ENCODE results near the gene EGFR. TPM values are rescaled to one million over a fixed set of nuclear protein-coding genes. Genes with fewer than 3 reads are reported as not detected.

EGFR gene
- total RNA-seq, 2 experiments from 2014 or later: not detected

DNA sequence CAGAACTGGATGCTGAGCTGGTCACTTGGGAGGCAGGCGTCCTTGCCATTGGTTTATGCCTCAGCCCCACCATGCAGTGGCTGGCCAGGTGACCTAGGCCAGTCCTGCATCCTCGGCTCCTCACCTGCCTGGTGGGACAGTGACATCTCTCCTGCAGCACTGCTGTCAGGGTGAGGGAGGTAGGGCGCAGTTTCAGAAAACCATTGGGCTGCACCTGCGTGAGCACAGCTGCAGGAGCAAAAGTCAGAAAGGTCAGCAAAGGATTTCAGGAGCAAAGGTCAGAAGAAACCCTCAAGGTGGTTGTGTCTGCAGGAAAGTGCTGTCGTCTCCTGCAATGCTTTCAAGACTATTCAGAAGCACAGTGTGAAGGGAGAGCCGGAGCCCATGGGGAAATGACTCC lies 48.1 kb downstream of the EGFR start:
- H3K36me3 Mint-ChIP-seq: no peaks in the 10 kb centered on the region
- no peak overlapping the region for H3K4me3 Mint-ChIP-seq
- CTCF ChIA-PET: no interaction called here
- H3K9me3 Mint-ChIP-seq (ENCODE audit: low read depth): no peaks in the 10 kb centered on the region
- ATAC-seq: no peak
- H3K27ac Mint-ChIP-seq: no peak overlapping the region
- no peak for DNase-seq
- peaks cover 28% of the 10 kb centered on the region for H3K27me3 Mint-ChIP-seq
- no peaks in the 10 kb centered on the region for H3K4me1 Mint-ChIP-seq

DNA sequence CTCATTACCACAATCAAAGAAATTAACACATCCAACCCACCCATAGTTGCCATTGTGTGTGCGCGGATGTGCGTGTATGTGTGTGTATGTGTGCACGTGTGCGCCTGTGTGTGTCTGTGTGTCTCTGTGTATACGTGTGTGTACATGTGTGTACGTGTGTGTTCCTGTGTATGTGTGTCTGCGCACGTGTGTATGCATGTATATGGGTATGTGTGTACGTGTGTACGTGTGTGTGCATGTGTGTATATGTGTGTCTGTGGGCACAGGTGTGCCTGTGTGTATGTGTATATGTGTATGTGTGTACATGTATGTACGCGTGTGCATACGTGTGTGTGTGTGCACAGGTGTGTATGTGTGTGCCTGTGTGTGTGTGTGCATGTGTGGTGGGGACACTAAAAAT lies 48.9 kb downstream of the EGFR start:
- DNase-seq (no peak), ATAC-seq (no peak)
- Mint-ChIP-seq H3K27me3 (peaks cover 26% of the 10 kb centered on the region), H3K9me3 (ENCODE audit: low read depth) (no peaks in the 10 kb centered on the region), H3K36me3 (no peaks in the 10 kb centered on the region), H3K4me3 (no peak overlapping the region), H3K27ac (no peak overlapping the region), H3K4me1 (no peaks in the 10 kb centered on the region)
- CTCF ChIA-PET: no interaction called here

DNA sequence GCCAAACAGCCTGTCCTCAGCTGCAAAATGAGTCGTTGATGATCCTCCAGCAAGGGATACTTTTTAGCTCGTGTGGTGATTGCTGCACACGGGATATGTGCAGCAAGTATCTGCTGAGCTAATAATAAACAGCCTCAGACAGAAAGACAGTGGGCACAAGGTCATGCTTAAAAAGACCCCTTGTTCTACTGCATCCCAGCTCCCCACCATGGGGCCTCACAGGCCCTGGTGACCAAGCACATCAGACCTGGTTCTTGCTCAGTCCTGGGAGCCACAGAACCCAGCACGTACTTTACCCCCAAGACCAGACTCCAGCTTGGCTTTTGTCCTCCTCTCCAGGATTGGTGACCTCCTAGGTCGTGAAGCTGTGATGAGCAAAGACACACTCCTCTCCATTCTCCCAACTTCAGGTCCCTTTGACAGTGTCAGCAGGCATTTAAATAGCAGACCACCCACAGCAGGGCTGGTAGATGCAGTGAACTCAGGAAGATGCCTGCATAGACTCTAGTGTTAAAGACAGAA lies 50.5 kb downstream of the EGFR start:
- Mint-ChIP-seq H3K27me3 (peaks cover 24% of the 10 kb centered on the region), H3K4me3 (no peak overlapping the region), H3K27ac (no peak overlapping the region), H3K9me3 (ENCODE audit: low read depth) (no peaks in the 10 kb centered on the region), H3K36me3 (no peaks in the 10 kb centered on the region), H3K4me1 (peaks cover 12% of the 10 kb centered on the region)
- no peak for DNase-seq
- no peak for ATAC-seq
- CTCF ChIA-PET: no interaction called here

DNA sequence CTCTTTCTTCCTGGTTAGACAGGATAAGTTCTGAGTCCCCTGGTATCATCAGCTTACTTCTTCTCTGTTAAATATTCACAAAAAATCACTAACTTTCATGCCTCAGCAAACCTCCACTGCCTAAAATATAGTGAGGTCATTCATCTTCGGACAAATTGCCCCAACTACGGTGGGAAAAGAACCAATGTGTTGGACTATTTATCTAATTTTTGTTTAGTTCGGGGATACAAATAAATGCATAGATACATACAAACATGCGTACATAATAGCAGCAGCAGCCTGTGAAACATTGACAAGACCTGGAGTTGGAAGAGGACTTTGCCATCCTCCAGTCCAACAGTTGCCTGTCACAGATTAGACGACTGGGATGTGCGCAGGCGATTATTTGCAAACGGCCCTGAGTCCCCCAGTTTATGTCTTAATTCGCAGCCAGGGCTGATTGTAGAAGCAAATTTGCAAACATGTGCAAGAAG lies 51.5 kb downstream of the EGFR start:
- Mint-ChIP-seq H3K27me3 (peaks cover 22% of the 10 kb centered on the region), H3K36me3 (no peaks in the 10 kb centered on the region), H3K9me3 (ENCODE audit: low read depth) (no peaks in the 10 kb centered on the region), H3K4me1 (peaks cover 14% of the 10 kb centered on the region), H3K4me3 (no peak overlapping the region), H3K27ac (no peak overlapping the region)
- ATAC-seq (no peak), DNase-seq (no peak)
- CTCF ChIA-PET: no interaction called here

DNA sequence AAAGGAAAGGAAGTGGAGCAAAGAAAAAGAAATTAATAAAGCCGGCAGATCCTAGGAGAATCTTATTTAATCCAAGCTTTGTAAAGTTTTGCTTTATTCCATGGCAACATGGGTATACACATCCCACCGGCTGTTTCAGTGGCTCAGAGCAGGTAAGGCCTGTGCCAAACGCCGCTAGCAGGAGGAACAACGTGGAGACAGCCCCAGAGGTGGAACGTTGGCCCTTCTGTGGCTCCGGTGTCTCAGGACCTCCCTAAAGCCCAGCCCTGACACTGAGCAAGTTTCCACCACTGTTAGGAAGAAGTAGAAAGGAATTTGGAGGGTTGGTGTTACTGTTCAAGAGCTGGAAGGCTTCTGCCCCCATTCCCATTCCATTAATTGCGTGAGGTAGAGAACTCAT lies 52.0 kb downstream of the EGFR start:
- DNase-seq: no peak
- H3K27me3 Mint-ChIP-seq: peaks cover 22% of the 10 kb centered on the region
- CTCF ChIA-PET: no interaction called here
- no peaks in the 10 kb centered on the region for H3K36me3 Mint-ChIP-seq
- ATAC-seq: no peak
- peaks cover 14% of the 10 kb centered on the region for H3K4me1 Mint-ChIP-seq
- H3K9me3 Mint-ChIP-seq (ENCODE audit: low read depth): no peaks in the 10 kb centered on the region
- H3K27ac Mint-ChIP-seq: no peak overlapping the region
- H3K4me3 Mint-ChIP-seq: no peak overlapping the region

DNA sequence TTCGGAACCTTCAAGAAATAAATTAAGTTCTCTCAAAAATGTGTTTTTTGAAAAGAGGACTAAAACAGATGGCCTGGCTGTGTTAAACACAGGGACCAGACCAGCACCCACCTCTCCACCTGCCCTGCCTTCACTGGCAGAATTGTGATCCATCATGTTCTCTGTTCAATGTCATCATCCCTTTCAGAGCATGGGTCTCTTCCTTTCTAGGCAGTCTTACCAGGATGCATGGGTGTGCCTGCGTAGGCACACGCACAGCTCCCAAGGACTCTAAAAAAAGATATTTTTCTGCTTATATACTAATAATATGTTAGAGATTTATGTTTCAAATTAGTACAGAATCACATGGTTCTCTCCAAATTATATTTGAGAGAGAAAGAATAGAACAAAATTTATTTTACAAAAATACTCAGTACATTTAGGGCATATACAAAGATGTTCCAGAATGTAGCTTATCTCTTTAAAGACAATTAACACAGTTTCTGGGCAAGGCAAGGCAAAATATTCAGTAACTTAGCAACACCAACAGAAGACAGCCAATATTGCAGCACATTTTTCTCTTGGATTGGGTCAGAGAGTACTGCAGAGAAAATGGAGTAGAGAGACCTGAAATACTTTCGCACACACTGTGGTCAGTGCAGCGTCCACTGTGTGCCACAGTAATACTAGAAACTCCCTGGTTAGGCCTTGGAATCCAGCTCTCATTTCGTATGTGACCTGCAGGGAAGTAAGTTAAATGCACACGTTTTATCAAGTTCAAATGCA lies 52.8 kb downstream of the EGFR start:
- no peaks in the 10 kb centered on the region for H3K36me3 Mint-ChIP-seq
- no peak overlapping the region for H3K4me3 Mint-ChIP-seq
- peaks cover 14% of the 10 kb centered on the region for H3K4me1 Mint-ChIP-seq
- peaks cover 22% of the 10 kb centered on the region for H3K27me3 Mint-ChIP-seq
- no peak for DNase-seq
- CTCF ChIA-PET: interaction anchor here (1.1 kb wide), 1 partner anchor 184 kb away, joined by 3 read pairs; no protein-coding TSS in a partner anchor
- no peak overlapping the region for H3K27ac Mint-ChIP-seq
- H3K9me3 Mint-ChIP-seq (ENCODE audit: low read depth): no peaks in the 10 kb centered on the region
- no peak for ATAC-seq

DNA sequence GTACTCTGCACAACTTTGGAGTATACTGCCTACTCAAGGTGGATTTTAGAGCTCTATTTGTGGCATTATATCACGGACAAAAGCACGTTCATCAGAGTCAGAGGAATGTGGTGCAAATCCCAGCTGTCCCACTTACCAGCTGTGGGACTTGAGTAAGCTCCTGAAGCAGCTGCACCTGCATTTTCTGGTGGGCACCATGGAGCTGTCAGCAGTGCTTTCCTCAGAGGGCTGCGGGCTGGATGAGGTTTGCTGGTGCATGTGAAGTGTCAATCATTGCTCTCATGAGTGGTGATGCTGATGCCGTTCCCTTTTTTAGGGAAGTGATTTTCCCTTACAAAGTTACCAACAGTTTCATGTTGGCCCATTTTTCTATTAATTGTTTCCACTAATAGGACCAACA lies 53.4 kb downstream of the EGFR start:
- Mint-ChIP-seq H3K36me3 (no peaks in the 10 kb centered on the region), H3K4me3 (no peak overlapping the region), H3K27ac (no peak overlapping the region), H3K27me3 (peaks cover 22% of the 10 kb centered on the region), H3K9me3 (ENCODE audit: low read depth) (no peaks in the 10 kb centered on the region), H3K4me1 (peaks cover 14% of the 10 kb centered on the region)
- no peak for ATAC-seq
- CTCF ChIA-PET: interaction anchor here (1.1 kb wide), 1 partner anchor 183 kb away, joined by 3 read pairs; no protein-coding TSS in a partner anchor
- DNase-seq: no peak

DNA sequence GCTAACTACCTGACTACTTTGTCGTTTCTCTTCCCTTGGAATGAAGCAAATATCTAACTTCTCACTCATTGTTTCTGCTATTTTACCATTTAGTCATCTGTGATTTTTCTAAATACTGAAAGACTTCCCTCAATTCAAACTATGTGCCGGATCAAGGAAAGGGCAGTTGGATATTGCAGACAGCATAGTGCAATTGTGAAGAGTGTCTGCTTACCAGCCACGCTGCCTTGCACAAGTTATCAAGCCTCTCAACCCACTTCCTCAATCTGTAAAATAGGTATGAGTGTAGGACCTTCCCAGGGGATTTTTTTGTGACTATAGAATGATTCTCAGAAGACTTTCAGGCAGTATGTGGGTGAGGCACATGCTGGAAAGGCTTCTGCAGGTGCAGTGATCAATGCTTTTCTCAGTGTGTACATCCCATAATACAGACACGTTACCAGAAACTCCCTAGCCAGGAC lies 54.3 kb downstream of the EGFR start:
- H3K27ac Mint-ChIP-seq: no peak overlapping the region
- peaks cover 22% of the 10 kb centered on the region for H3K27me3 Mint-ChIP-seq
- H3K4me1 Mint-ChIP-seq: peaks cover 14% of the 10 kb centered on the region
- CTCF ChIA-PET: no interaction called here
- no peaks in the 10 kb centered on the region for H3K9me3 Mint-ChIP-seq (ENCODE audit: low read depth)
- DNase-seq (no peak), ATAC-seq (no peak)
- H3K36me3 Mint-ChIP-seq: no peaks in the 10 kb centered on the region
- H3K4me3 Mint-ChIP-seq: no peak overlapping the region

DNA sequence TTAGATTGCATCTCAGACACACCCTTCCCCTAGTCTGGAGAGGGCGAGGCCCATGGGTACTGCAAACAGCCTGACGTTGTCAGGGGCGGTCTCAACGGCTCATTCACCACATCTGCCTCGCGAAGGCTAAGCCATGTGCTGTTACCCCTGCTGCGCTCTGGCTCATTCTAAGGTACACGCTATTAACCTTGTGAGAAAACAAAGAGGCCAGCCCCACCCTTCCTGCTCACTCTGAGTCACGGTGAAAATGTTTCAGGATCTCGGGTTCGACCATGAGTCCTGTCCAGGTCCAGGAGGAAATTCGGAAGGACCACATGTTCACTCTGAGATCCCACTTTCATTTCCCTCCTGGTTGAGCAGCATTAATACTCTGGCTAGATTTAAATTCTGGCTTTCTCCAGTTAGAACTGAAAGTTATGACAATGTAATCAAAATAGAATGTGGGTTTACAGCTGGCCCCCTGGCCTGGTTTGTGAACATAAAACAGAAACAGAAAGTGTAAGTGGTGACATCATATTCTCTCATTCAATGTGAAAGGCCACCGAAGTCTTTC lies 55.2 kb downstream of the EGFR start:
- Mint-ChIP-seq H3K36me3 (no peaks in the 10 kb centered on the region), H3K9me3 (ENCODE audit: low read depth) (no peaks in the 10 kb centered on the region), H3K4me3 (peak overlapping the region; percentile 50), H3K4me1 (peaks cover 14% of the 10 kb centered on the region), H3K27me3 (peaks cover 15% of the 10 kb centered on the region), H3K27ac (peak overlapping the region; percentile 79)
- peak; percentile 65 for DNase-seq
- ATAC-seq: peak; percentile 91
- CTCF ChIA-PET: no interaction called here

DNA sequence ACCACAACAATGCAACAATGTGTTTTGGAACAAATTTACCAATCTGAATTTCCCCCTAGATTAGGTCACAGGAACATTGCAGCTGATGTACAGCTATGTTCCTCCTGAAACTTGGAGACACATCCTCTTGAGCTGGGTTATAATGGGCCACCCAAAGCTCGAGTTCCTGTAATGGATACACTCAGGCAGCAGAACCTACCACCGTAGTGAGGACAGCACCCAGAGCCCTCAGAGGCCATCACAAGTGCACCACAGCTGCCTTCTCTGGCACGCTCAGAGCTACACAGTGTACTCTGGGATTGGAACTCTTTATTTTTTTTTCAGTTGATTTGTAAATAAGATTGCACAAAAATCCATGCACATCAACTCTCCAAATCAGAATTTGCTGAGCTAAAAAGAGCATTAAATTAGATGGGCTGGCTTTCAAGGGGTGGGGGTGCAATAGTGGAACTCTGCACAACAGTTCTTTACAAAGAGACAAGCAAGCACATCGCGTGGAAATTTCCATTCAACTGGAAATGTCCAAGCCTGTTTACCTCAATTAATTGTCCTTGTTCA lies 56.7 kb downstream of the EGFR start:
- H3K9me3 Mint-ChIP-seq (ENCODE audit: low read depth): no peaks in the 10 kb centered on the region
- H3K4me3 Mint-ChIP-seq: no peak overlapping the region
- H3K27me3 Mint-ChIP-seq: peaks cover 7% of the 10 kb centered on the region
- no peak for DNase-seq
- H3K36me3 Mint-ChIP-seq: no peaks in the 10 kb centered on the region
- H3K27ac Mint-ChIP-seq: no peak overlapping the region
- CTCF ChIA-PET: interaction anchor here (1.4 kb wide), 1 partner anchor 9 kb away, joined by 4 read pairs; no protein-coding TSS in a partner anchor
- ATAC-seq: no peak
- H3K4me1 Mint-ChIP-seq: peaks cover 14% of the 10 kb centered on the region

DNA sequence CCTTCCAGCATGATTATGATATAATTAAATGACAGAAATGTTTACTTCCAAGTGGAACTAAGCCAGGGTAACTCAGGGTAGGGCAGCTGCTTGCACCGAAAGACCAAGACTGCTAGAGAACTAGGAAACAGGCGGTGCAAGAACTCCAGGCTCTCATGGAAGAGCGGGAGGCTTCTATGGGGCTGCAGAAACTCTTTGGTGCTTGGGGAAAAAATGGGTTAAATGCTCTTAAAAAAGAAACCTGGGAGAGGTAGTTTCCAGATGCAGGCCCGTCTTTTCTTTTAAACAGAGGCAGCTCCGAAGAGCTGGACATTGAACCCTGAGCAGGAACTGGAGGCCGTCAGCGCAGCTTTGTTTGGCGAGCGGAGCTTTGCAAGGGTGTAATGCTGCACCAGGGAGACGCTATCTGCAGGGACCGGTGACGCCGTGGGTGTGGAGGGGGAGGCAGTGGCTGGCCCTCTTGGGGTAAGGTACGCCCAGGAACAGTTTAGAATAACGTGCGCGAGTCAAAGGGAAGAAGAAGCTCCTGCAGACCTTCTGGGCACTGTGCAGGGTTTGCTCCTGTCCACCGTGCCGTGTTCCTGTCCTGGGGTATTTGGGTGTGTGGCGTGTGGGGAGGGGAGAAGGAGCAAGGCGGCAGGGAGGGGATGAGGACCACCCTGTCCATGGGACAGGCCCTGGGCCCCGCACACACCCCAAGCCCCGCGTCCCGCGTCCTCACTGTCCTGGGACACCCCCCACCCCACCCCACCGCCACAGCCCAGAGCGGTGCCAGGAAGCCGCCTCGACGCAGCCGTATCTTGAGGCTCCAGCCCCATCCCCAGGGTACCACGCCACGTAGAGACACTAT lies 59.0 kb downstream of the EGFR start:
- H3K27ac Mint-ChIP-seq: no peak overlapping the region

DNA sequence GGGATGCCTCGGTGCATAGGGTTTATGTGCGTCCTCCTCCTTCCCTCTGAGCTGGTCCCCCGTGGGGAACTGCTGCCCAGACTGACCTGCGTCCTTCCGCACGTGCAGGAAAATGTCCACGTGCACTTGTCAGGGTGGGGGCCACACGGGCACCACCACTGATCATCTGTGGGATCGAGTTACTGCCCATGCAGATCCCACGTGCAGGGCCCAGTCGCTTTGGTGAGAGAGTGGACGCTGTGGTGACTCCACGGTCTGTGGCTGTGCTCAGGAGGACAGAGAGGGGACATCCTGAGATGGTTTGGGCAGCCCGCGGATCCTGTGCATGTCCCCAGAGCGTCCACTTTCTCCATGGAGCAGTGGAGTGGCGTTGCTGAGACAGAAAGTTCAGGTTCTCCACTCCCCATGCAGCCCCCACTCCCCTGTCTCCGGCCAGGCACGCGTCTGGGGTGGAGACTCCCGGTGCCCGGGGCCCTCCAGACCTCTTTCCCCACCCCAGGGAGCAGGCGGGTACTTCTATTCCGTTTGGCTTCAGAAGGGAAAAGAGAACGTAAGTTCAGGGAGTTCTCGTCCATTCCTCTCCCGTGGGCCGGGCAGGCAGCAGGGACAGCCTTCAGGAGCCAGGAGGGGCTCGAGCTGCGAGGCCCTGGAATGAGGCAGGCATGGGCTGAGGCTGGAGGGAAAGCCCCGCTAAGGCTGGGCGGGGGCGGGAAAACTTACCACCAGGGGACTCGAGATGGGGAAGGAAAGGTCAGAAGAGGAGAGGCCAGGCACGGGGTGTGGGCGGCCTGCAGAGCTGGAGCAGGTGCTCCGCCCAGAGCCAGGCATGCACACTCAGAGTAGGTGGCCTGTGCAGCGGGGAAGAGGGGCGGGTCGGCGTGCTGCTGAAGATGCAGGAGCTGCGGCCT lies 59.9 kb downstream of the EGFR start:
- no peak overlapping the region for H3K27ac Mint-ChIP-seq
- no peaks in the 10 kb centered on the region for H3K9me3 Mint-ChIP-seq (ENCODE audit: low read depth)
- no peak overlapping the region for H3K4me3 Mint-ChIP-seq
- DNase-seq: no peak
- no peaks in the 10 kb centered on the region for H3K36me3 Mint-ChIP-seq
- H3K4me1 Mint-ChIP-seq: peaks cover 7% of the 10 kb centered on the region
- CTCF ChIA-PET: no interaction called here
- no peak for ATAC-seq
- peaks cover 3% of the 10 kb centered on the region for H3K27me3 Mint-ChIP-seq

More for the DNA sequence above, 59.0 kb downstream of the EGFR start:
- Mint-ChIP-seq H3K27me3 (peaks cover 5% of the 10 kb centered on the region), H3K9me3 (ENCODE audit: low read depth) (no peaks in the 10 kb centered on the region), H3K4me1 (peaks cover 14% of the 10 kb centered on the region), H3K36me3 (no peaks in the 10 kb centered on the region), H3K4me3 (no peak overlapping the region)
- DNase-seq (no peak), ATAC-seq (no peak)
- CTCF ChIA-PET: no interaction called here

Data from activated CD8-positive, alpha-beta memory T cell treated with anti-CD3 and anti-CD28 coated beads, Interleukin-2, amount 10 ng/mL, durations not matched to agents 7 days and 5 days (primary cell).